Suprapubic skin (tissue), 3 donors: Measurements from ENCODE around the gene IDH3B.

Experiments
- CTCF ChIP-seq, 2 donors: fragments of 200-600 bp in 1 of 2; fragments of 450-650 bp in 1 of 2; sonication (generic) in 1 of 2; IDR thresholded peaks; one replicate each; pipeline ENCODE4 v1.5.1; 2016 to 2019; ENCODE audit warnings: antibody characterized with exemption in 2 of 2, mild to moderate bottlenecking in 1 of 2, moderate library complexity in 1 of 2
- EP300 ChIP-seq: sonication (generic); formaldehyde crosslinking; IDR thresholded peaks from one replicate; pipeline ENCODE4 v1.6.1; 2017; ENCODE audit warnings: antibody characterized with exemption
- POLR2A ChIP-seq, 2 donors: fragments of 450-650 bp; IDR thresholded peaks; one replicate each; pipeline ENCODE4 v1.6.1; 2017; ENCODE audit warnings: antibody characterized with exemption in 2 of 2, mild to moderate bottlenecking in 2 of 2, moderate library complexity in 2 of 2

GRCh38 chr20:2653556-2654383 lies 10.2 kb downstream of the IDH3B start:
- TF ChIP-seq CTCF (IDR thresholded peaks at IDR 0.05) (no peak), POLR2A (IDR thresholded peaks at IDR 0.05) (no peak), EP300 (no peak)
